Fibroblast of lung (primary cell): Measurements from ENCODE around the gene KCNC3. TPM values are rescaled to one million over a fixed set of nuclear protein-coding genes. Genes with fewer than 3 reads are reported as not detected.

Experiments used
- DNase-seq, 2 donors: peaks; one replicate each; pipeline versions ENCODE4 v3.0.0 to v3.0.0-alpha.2; 2010; ENCODE audit warnings: low read depth in 2 of 2
- H2AFZ ChIP-seq: 2 replicates; pipeline ENCODE4 v1.5.1; 2012; ENCODE audit warnings: low read length, control low read depth, inconsistent platforms
- H3K27ac ChIP-seq: 2 replicates; pipeline ENCODE4 v1.5.1; 2011; ENCODE audit warnings: low read length, control low read depth; ENCODE audit not compliant: insufficient read depth
- H3K27me3 ChIP-seq: 2 replicates; pipeline ENCODE4 v1.5.1; 2011; ENCODE audit warnings: mild to moderate bottlenecking, low read length; ENCODE audit not compliant: control insufficient read depth, insufficient read depth
- H3K36me3 ChIP-seq: 2 replicates; pipeline ENCODE4 v1.5.1; 2011; ENCODE audit warnings: low read length; ENCODE audit not compliant: control insufficient read depth, insufficient read depth
- H3K4me1 ChIP-seq: 2 replicates; pipeline ENCODE4 v1.5.1; 2011; ENCODE audit warnings: low read length; ENCODE audit not compliant: control insufficient read depth, insufficient read depth; ENCODE audit errors: extremely low read depth
- H3K4me2 ChIP-seq: 2 replicates; pipeline ENCODE4 v1.5.1; 2011; ENCODE audit warnings: low read length, control low read depth; ENCODE audit not compliant: insufficient read depth; ENCODE audit errors: extremely low read depth
- H3K4me3 ChIP-seq, 4 experiments: fragments of 200-600 bp in 1 of 4; sonication (generic) in 1 of 4; replicated peaks in 1 of 4; 2 replicates each; pipeline ENCODE4 v1.5.1; 2011 to 2016; ENCODE audit warnings: low read length in 4 of 4, low read depth in 3 of 4, mild to moderate bottlenecking in 3 of 4, control low read depth in 2 of 4, inconsistent platforms in 1 of 4, mixed read lengths in 1 of 4; ENCODE audit not compliant: insufficient read depth in 1 of 4; ENCODE audit errors: control extremely low read depth in 1 of 4
- H3K79me2 ChIP-seq: 2 replicates; pipeline ENCODE4 v1.5.1; 2012; ENCODE audit warnings: mild to moderate bottlenecking, low read length, inconsistent platforms; ENCODE audit not compliant: control insufficient read depth, insufficient read depth
- H3K9ac ChIP-seq: 2 replicates; pipeline ENCODE4 v1.5.1; 2011; ENCODE audit warnings: mild to moderate bottlenecking, low read length, control low read depth; ENCODE audit not compliant: insufficient read depth
- H3K9me3 ChIP-seq: 2 replicates; pipeline ENCODE4 v1.5.1; 2012; ENCODE audit warnings: low read depth, low read length; ENCODE audit not compliant: control insufficient read depth, insufficient read depth
- H4K20me1 ChIP-seq: 2 replicates; pipeline ENCODE4 v1.5.1; 2011; ENCODE audit warnings: low read length; ENCODE audit not compliant: control insufficient read depth, insufficient read depth; ENCODE audit errors: extremely low read depth
- CTCF ChIP-seq, 2 donors: IDR thresholded peaks in 1 of 2; conservative IDR thresholded peaks in 1 of 2; 1 replicate in 1 of 2; 2 replicates in 1 of 2; pipeline ENCODE4 v1.5.1; 2011 to 2012; ENCODE audit warnings: low read length in 2 of 2, control low read depth in 1 of 2, inconsistent platforms in 1 of 2, low read depth in 1 of 2, mild to moderate bottlenecking in 1 of 2
- EZH2 ChIP-seq: IDR thresholded peaks from 2 replicates; pipeline ENCODE4 v1.5.1; 2012; ENCODE audit warnings: low read length, control low read depth, mild to moderate bottlenecking; ENCODE audit errors: missing control alignments
- polyA plus RNA-seq, 2 donors: library from polyadenylated mRNA; depleted of rRNA in 1 of 2; stranded (reverse) in 1 of 2; unstranded in 1 of 2; fragments of >200 nt; gene quantifications; 2 replicates each; pipeline ENCODE4 v1.2.1, GENCODE V29; 2011 to 2012; ENCODE audit warnings: missing spikeins in 1 of 2
- total RNA-seq: library from RNA; depleted of rRNA; stranded (reverse); fragments of >200 nt; gene quantifications from 2 replicates; pipeline ENCODE4 v1.2.1, GENCODE V29; 2014

KCNC3 gene
- total and polyA plus RNA-seq, 2 donors (not counting 1 experiment from before 2014, with no cell fraction given), result under 0.01 to 0.01 TPM

GRCh38 chr19:50321831-50322230, 7.3 kb downstream of the KCNC3 start:
- H2AFZ ChIP-seq, result no peak overlapping the region
- H3K27me3 ChIP-seq, result no peaks in the 10 kb centered on the region
- no peak for TF ChIP-seq CTCF (conservative IDR thresholded peaks at IDR 0.05 in 1 of 2, IDR thresholded peaks at IDR 0.05 in 1 of 2; ENCODE audit: low read depth in 1 of 2, low read length in 2 of 2)
- TF ChIP-seq EZH2, result no peak
- no peaks in the 10 kb centered on the region for H3K4me1 ChIP-seq
- no peak for DNase-seq
- no peak overlapping the region for H3K4me3 ChIP-seq
- H3K9me3 ChIP-seq, result no peaks in the 10 kb centered on the region
- H3K27ac ChIP-seq, result no peak overlapping the region
- H4K20me1 ChIP-seq, result no peaks in the 10 kb centered on the region
- H3K79me2 ChIP-seq, result no peaks in the 10 kb centered on the region
- H3K4me2 ChIP-seq, result no peak overlapping the region
- no peaks in the 10 kb centered on the region for H3K36me3 ChIP-seq
- H3K9ac ChIP-seq, result no peak overlapping the region

GRCh38 chr19:50320596-50320995, 8.6 kb downstream of the KCNC3 start:
- Histone ChIP-seq H3K9ac (no peak overlapping the region), H2AFZ (no peak overlapping the region), H4K20me1 (no peaks in the 10 kb centered on the region), H3K27me3 (no peaks in the 10 kb centered on the region), H3K4me1 (no peaks in the 10 kb centered on the region), H3K27ac (no peak overlapping the region), H3K79me2 (no peaks in the 10 kb centered on the region), H3K4me2 (no peak overlapping the region), H3K9me3 (no peaks in the 10 kb centered on the region), H3K4me3 (no peak overlapping the region), H3K36me3 (no peaks in the 10 kb centered on the region)
- TF ChIP-seq EZH2, result no peak
- no peak for TF ChIP-seq CTCF (conservative IDR thresholded peaks at IDR 0.05 in 1 of 2, IDR thresholded peaks at IDR 0.05 in 1 of 2; ENCODE audit: low read depth in 1 of 2, low read length in 2 of 2)
- no peak for DNase-seq

GRCh38 chr19:50320051-50320450, 9.1 kb downstream of the KCNC3 start:
- DNase-seq, result no peak
- TF ChIP-seq EZH2, result no peak
- no peak for TF ChIP-seq CTCF (conservative IDR thresholded peaks at IDR 0.05 in 1 of 2, IDR thresholded peaks at IDR 0.05 in 1 of 2; ENCODE audit: low read depth in 1 of 2, low read length in 2 of 2)
- Histone ChIP-seq H3K9ac (no peak overlapping the region), H2AFZ (no peak overlapping the region), H3K79me2 (no peaks in the 10 kb centered on the region), H3K27me3 (no peaks in the 10 kb centered on the region), H3K36me3 (no peaks in the 10 kb centered on the region), H3K4me3 (no peak overlapping the region), H3K4me1 (no peaks in the 10 kb centered on the region), H4K20me1 (no peaks in the 10 kb centered on the region), H3K27ac (no peak overlapping the region), H3K4me2 (no peak overlapping the region), H3K9me3 (no peaks in the 10 kb centered on the region)
